ENCODE measurements around the gene EPB41L4A.
A peak's percentile ranks its signal among the peaks of the same experiment; 100 is the strongest.
"Not testable (repeated sequence)": the region's sequence is repeated elsewhere in the genome, so short reads cannot be mapped to it uniquely, and the experiment has no call there.

Gene EPB41L4A

GRCh38 chr5:112401924-112402323 is 17.2 kb downstream of the EPB41L4A start:
- DNase-seq = no peak

GRCh38 chr5:112397690-112398089 is 21.4 kb downstream of the EPB41L4A start:
- no peak for DNase-seq

- DNase-seq = no peak
These were observed 22.6 kb downstream of the EPB41L4A start for GRCh38 chr5:112396430-112396829.

GRCh38 chr5:112395299-112395698 is 23.8 kb downstream of the EPB41L4A start:
- not testable (repeated sequence) for DNase-seq

- no peak for DNase-seq
These were observed 28.8 kb downstream of the EPB41L4A start for GRCh38 chr5:112390327-112390726.

- no peak for DNase-seq
These were observed 30.3 kb downstream of the EPB41L4A start for GRCh38 chr5:112388739-112389138.

GRCh38 chr5:112388074-112388473 is 31.0 kb downstream of the EPB41L4A start:
- DNase-seq = no peak

GRCh38 chr5:112386766-112387165 is 32.3 kb downstream of the EPB41L4A start:
- no peak for DNase-seq

- DNase-seq = no peak
These were observed 33.1 kb downstream of the EPB41L4A start for GRCh38 chr5:112385969-112386368.

- DNase-seq = no peak
These were observed 33.5 kb downstream of the EPB41L4A start for GRCh38 chr5:112385566-112385965.

- no peak for DNase-seq
These were observed 34.6 kb downstream of the EPB41L4A start for GRCh38 chr5:112384523-112384922.

- DNase-seq = no peak
These were observed 36.2 kb downstream of the EPB41L4A start for GRCh38 chr5:112382886-112383285.

- no peak for DNase-seq
These were observed 37.6 kb downstream of the EPB41L4A start for GRCh38 chr5:112381521-112381920.

GRCh38 chr5:112379542-112380325 is 39.3 kb downstream of the EPB41L4A start:
- DNase-seq = no peak

- DNase-seq = no peak
These were observed 44.3 kb downstream of the EPB41L4A start for GRCh38 chr5:112374818-112375217.

GRCh38 chr5:112374356-112374755 is 44.7 kb downstream of the EPB41L4A start:
- DNase-seq = no peak

- no peak for DNase-seq
These were observed 45.2 kb downstream of the EPB41L4A start for GRCh38 chr5:112373885-112374284.

- peak; percentile 5 for DNase-seq
These were observed 46.5 kb downstream of the EPB41L4A start for GRCh38 chr5:112372543-112372942.

GRCh38 chr5:112371067-112371466 is 48.0 kb downstream of the EPB41L4A start:
- peak; percentile 72 for DNase-seq

GRCh38 chr5:112367400-112367799 is 51.7 kb downstream of the EPB41L4A start:
- no peak for DNase-seq

- DNase-seq = peak; percentile 60
These were observed 52.1 kb downstream of the EPB41L4A start for GRCh38 chr5:112366987-112367386.

- not testable (repeated sequence) for DNase-seq
These were observed 58.3 kb downstream of the EPB41L4A start for GRCh38 chr5:112360740-112361139.

GRCh38 chr5:112356178-112356956 is 62.7 kb downstream of the EPB41L4A start:
- no peak for DNase-seq

- DNase-seq = no peak
These were observed 63.9 kb downstream of the EPB41L4A start for GRCh38 chr5:112355058-112355685.
